OCI-LY7 (cell line): ENCODE measurements around the gene PPP3CA. TPM values are rescaled to one million over a fixed set of nuclear protein-coding genes. Genes with fewer than 3 reads are reported as not detected.

ENCODE experiments used
- BruUV-seq: library from RNA; stranded (reverse); fragments of 400-500 nt; replicated peaks from 2 replicates; lab custom pipeline; 2021; lab: Mats Ljungman, UMichigan
- CTCF ChIA-PET: fragments of 300-600 bp; sonication (Branson Sonifier 250); formaldehyde crosslinking; loops from one replicate; lab custom pipeline; 2022; ENCODE audit warnings: antibody characterized with exemption; ENCODE audit not compliant: unreplicated experiment; lab: Charles Lee
- POLR2A ChIA-PET: fragments of 300-600 bp; sonication (Branson Sonifier 250); formaldehyde crosslinking; loops from one replicate; lab custom pipeline; 2022; ENCODE audit warnings: antibody characterized with exemption; lab: Charles Lee
- DNase-seq: peaks from one replicate; pipeline ENCODE4 v3.0.0-alpha.2; 2015; ENCODE audit warnings: low spot score
- H2AFZ ChIP-seq: fragments of 200-600 bp; sonication (generic), shearing (Covaris generic); 2 replicates; pipeline ENCODE4 v1.6.1; 2014; ENCODE audit warnings: mild to moderate bottlenecking, antibody characterized with exemption, low read length, moderate library complexity
- H3K27ac ChIP-seq: fragments of 200-600 bp; sonication (generic); 2 replicates; pipeline ENCODE4 v1.5.1; 2014; ENCODE audit warnings: mixed run types, low read depth, mild to moderate bottlenecking, moderate library complexity, low read length, inconsistent platforms; ENCODE audit not compliant: poor library complexity, severe bottlenecking
- H3K36me3 ChIP-seq: fragments of 200-600 bp; sonication (generic); 2 replicates; pipeline ENCODE4 v1.6.1; 2014; ENCODE audit warnings: mild to moderate bottlenecking, antibody characterized with exemption, low read length, moderate library complexity, mixed read lengths; ENCODE audit not compliant: insufficient read depth
- H3K4me1 ChIP-seq: fragments of 200-600 bp; sonication (generic); 2 replicates; pipeline ENCODE4 v1.5.1; 2014; ENCODE audit warnings: mild to moderate bottlenecking, low read length; ENCODE audit not compliant: insufficient read depth, poor library complexity, severe bottlenecking
- H3K4me2 ChIP-seq: fragments of 200-600 bp; sonication (generic); 2 replicates; pipeline ENCODE4 v1.6.1; 2014; ENCODE audit warnings: mild to moderate bottlenecking, low read length
- H3K4me3 ChIP-seq: fragments of 200-600 bp; sonication (generic); 2 replicates; pipeline ENCODE4 v1.5.1; 2014; ENCODE audit warnings: mild to moderate bottlenecking, low read depth, low read length; ENCODE audit not compliant: poor library complexity, severe bottlenecking
- H3K79me2 ChIP-seq: fragments of 200-600 bp; sonication (generic); 2 replicates; pipeline ENCODE4 v1.6.1; 2016; ENCODE audit warnings: low read depth, mild to moderate bottlenecking, low read length, moderate library complexity, mixed read lengths; ENCODE audit not compliant: insufficient read depth
- H3K9me2 ChIP-seq: fragments of 200-600 bp; sonication (generic); 2 replicates; pipeline ENCODE4 v1.6.1; 2016; ENCODE audit warnings: mild to moderate bottlenecking, low read length, mixed read lengths; ENCODE audit not compliant: insufficient read depth
- H3K9me3 ChIP-seq: fragments of 200-600 bp; sonication (generic); 2 replicates; pipeline ENCODE4 v1.6.1; 2014; ENCODE audit warnings: mild to moderate bottlenecking, mixed run types, low read length, mixed read lengths
- H4K20me1 ChIP-seq: fragments of 200-600 bp; sonication (generic); 2 replicates; pipeline ENCODE4 v1.6.1; 2014; ENCODE audit warnings: mild to moderate bottlenecking, antibody characterized with exemption, low read length, moderate library complexity, mixed read lengths; ENCODE audit not compliant: insufficient read depth
- CTCF ChIP-seq: fragments of 200-600 bp; sonication (generic); conservative IDR thresholded peaks from 2 replicates; pipeline ENCODE4 v1.5.1; 2014; ENCODE audit warnings: mild to moderate bottlenecking, antibody characterized with exemption, low read length, moderate library complexity, mixed read lengths
- EZH2phosphoT487 ChIP-seq: fragments of 200-600 bp; sonication (generic); IDR thresholded peaks from 2 replicates; pipeline ENCODE4 v1.6.1; 2018; ENCODE audit warnings: low read depth, borderline replicate concordance, mild to moderate bottlenecking, mixed run types, antibody characterized with exemption, low read length, moderate library complexity, mixed read lengths
- intact Hi-C: fragments of 100-400 bp; cut with micrococcal nuclease; formaldehyde crosslinking; loops from one replicate; pipeline ENCODE4 v1.10.0; 2022; ENCODE audit not compliant: unreplicated experiment
- total RNA-seq, 2 experiments: library from RNA; depleted of rRNA in 1 of 2; stranded (reverse); fragments of >200 nt in 1 of 2; shearing (Covaris generic) in 1 of 2; gene quantifications; 2 replicates each; pipeline ENCODE4 v1.2.3, GENCODE V29; 2014 to 2022

The PPP3CA gene
- total RNA-seq, 2 experiments from 2014 or later, result 9.2 to 13.6 TPM

GRCh38 chr4:101232074-101232776 lies 115.1 kb downstream of the PPP3CA start:
- TF ChIP-seq CTCF (no peak), EZH2phosphoT487 (no peak)
- Histone ChIP-seq H3K36me3 (no peaks in the 10 kb centered on the region), H3K4me1 (no peaks in the 10 kb centered on the region), H3K79me2 (no peaks in the 10 kb centered on the region), H3K9me3 (no peaks in the 10 kb centered on the region), H2AFZ (no peak overlapping the region), H3K4me2 (no peak overlapping the region), H3K27ac (no peak overlapping the region), H3K4me3 (no peak overlapping the region), H4K20me1 (peaks cover under 1% of the 10 kb centered on the region), H3K9me2 (no peaks in the 10 kb centered on the region)
- ChIA-PET CTCF (no interaction called here), POLR2A (interaction anchor here (0.6 kb wide), 1 partner anchor 253 kb away, joined by 3 read pairs; no protein-coding TSS in a partner anchor)
- intact Hi-C loops, result no loop called here
- no peak for DNase-seq
- no TSS peak for BruUV-seq

- no peaks in the 10 kb centered on the region for H3K79me2 ChIP-seq
- no peaks in the 10 kb centered on the region for H3K4me1 ChIP-seq
- H3K27ac ChIP-seq, result no peak overlapping the region
- intact Hi-C loops, result no loop called here
- H3K4me2 ChIP-seq, result no peak overlapping the region
- ChIA-PET POLR2A (interaction anchor here (0.7 kb wide), 1 partner anchor 130 kb away, joined by 3 read pairs; no protein-coding TSS in a partner anchor), CTCF (no interaction called here)
- H3K9me2 ChIP-seq, result no peaks in the 10 kb centered on the region
- H2AFZ ChIP-seq, result no peak overlapping the region
- no TSS peak for BruUV-seq
- DNase-seq, result no peak
- TF ChIP-seq EZH2phosphoT487, result no peak
- H4K20me1 ChIP-seq, result no peaks in the 10 kb centered on the region; the same call in 1 of the 2 replicates
- H3K9me3 ChIP-seq, result no peaks in the 10 kb centered on the region
- no peak overlapping the region for H3K4me3 ChIP-seq
- H3K36me3 ChIP-seq, result no peaks in the 10 kb centered on the region
These were observed 116.4 kb downstream of the PPP3CA start for GRCh38 chr4:101230801-101231426.

GRCh38 chr4:101229116-101229515 lies 118.2 kb downstream of the PPP3CA start:
- BruUV-seq, result no TSS peak
- intact Hi-C loops, result no loop called here
- POLR2A ChIA-PET, result interaction anchor here (0.6 kb wide), 1 partner anchor 32 kb away, joined by 3 read pairs; no protein-coding TSS in a partner anchor
- TF ChIP-seq EZH2phosphoT487 (no peak), CTCF (no peak)
- H3K27ac ChIP-seq, result no peak overlapping the region
- H3K4me1 ChIP-seq, result no peaks in the 10 kb centered on the region
- no peak overlapping the region for H3K4me3 ChIP-seq
- no peaks in the 10 kb centered on the region for H3K9me3 ChIP-seq
- no peaks in the 10 kb centered on the region; the same call in 1 of the 2 replicates for H4K20me1 ChIP-seq
- no peak overlapping the region for H3K4me2 ChIP-seq
- no peaks in the 10 kb centered on the region for H3K36me3 ChIP-seq
- H2AFZ ChIP-seq, result no peak overlapping the region
- no peaks in the 10 kb centered on the region for H3K79me2 ChIP-seq
- CTCF ChIA-PET, result no interaction called here
- DNase-seq, result no peak
- H3K9me2 ChIP-seq, result no peaks in the 10 kb centered on the region
